Esophagus squamous epithelium (tissue), 5 donors: ENCODE results near the gene PCDH9. TPM values are rescaled to one million over a fixed set of nuclear protein-coding genes. Genes with fewer than 3 reads are reported as not detected.

Source experiments
- DNase-seq: peaks from one replicate; lab custom pipeline; 2025; lab: John Stamatoyannopoulos, UW
- H3K27ac ChIP-seq, 4 donors: fragments of 200-600 bp; sonication (generic); one replicate each; pipeline ENCODE4 v1.5.1; 2016 to 2019; ENCODE audit warnings: mild to moderate bottlenecking in 1 of 4
- H3K27me3 ChIP-seq, 4 donors: fragments of 200-600 bp; sonication (generic); 1 replicate in 3 of 4; 2 replicates in 1 of 4; pipeline versions ENCODE4 v1.5.1 to v1.6.0; 2017 to 2021; ENCODE audit warnings: antibody characterized with exemption in 1 of 4
- H3K36me3 ChIP-seq, 3 donors: fragments of 200-600 bp; sonication (generic); one replicate each; pipeline ENCODE4 v1.5.1; 2016 to 2019
- H3K4me1 ChIP-seq, 3 donors: fragments of 200-600 bp; sonication (generic); one replicate each; pipeline ENCODE4 v1.5.1; 2017 to 2019
- H3K4me3 ChIP-seq, 4 donors: fragments of 200-600 bp; sonication (generic); 1 replicate in 3 of 4; 2 replicates in 1 of 4; pipeline ENCODE4 v1.5.1; 2016 to 2019; ENCODE audit warnings: mild to moderate bottlenecking in 2 of 4, moderate library complexity in 1 of 4
- H3K9me3 ChIP-seq, 3 donors: fragments of 200-600 bp; sonication (generic); one replicate each; pipeline ENCODE4 v1.5.1; 2016 to 2019
- CTCF ChIP-seq, 6 experiments: fragments of 450-650 bp in 4 of 6; fragments of 200-600 bp in 2 of 6; sonication (generic) in 2 of 6; IDR thresholded peaks; one replicate each; pipeline ENCODE4 v1.5.1; 2016 to 2019; ENCODE audit warnings: antibody characterized with exemption in 6 of 6, mild to moderate bottlenecking in 4 of 6, moderate library complexity in 4 of 6
- POLR2A ChIP-seq, 4 donors: fragments of 450-650 bp; IDR thresholded peaks; one replicate each; pipeline ENCODE4 v1.6.1; 2017; ENCODE audit warnings: antibody characterized with exemption in 4 of 4, mild to moderate bottlenecking in 4 of 4, moderate library complexity in 3 of 4
- WGBS, 2 donors: methylation state at CpG; one replicate each; pipeline ENCODE4 v1.1.5; 2018; 5-methylcytosine and 5-hydroxymethylcytosine counted together
- intact Hi-C: fragments of 100-400 bp; cut with DNase I; formaldehyde crosslinking; loops from one replicate; pipeline ENCODE4 v1.15.0; 2022
- total RNA-seq, 4 donors: library from RNA; depleted of rRNA; stranded (reverse); fragments of >200 nt; gene quantifications; one replicate each; pipeline ENCODE4 v1.1.0, GENCODE V29; 2016
- donor health status: DM: yes; HTN: yes; CAD: no.

Gene PCDH9
- total RNA-seq, 4 donors from 2014 or later, result 0.04 to 1.9 (median 0.45) TPM

DNA sequence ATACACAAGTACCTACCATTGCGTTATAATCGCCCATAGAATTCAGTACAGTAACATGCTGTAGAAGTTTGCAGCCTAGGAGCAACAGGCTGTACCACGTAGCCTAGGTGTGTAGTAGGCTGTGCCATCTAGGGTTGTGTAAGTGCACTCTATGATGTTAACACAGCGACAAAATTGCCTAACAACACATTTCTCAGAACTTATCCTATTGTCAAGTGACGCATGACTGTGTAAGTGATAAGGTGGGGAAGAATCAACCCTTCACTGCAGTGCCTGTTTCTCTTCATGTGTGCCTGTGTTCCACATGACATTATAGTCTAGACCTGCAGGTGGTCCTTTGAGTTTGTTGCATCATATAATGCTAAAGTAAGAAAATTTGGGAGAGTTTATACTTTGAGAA is 94.0 kb downstream of the PCDH9 start:
- intact Hi-C loops, result no loop called here
- Histone ChIP-seq H3K36me3 (no peaks in the 10 kb centered on the region), H3K27ac (no peak overlapping the region), H3K27me3 (peaks cover 0 to 17% (median 0%) of the 10 kb centered on the region in 4 donors), H3K9me3 (no peaks in the 10 kb centered on the region), H3K4me1 (no peaks in the 10 kb centered on the region), H3K4me3 (no peak overlapping the region)
- 88 to 89% methylated on average over 5 of the region's 5 CpGs for WGBS, 2 donors
- no peak for DNase-seq
- TF ChIP-seq POLR2A (IDR thresholded peaks at IDR 0.05) (no peak), CTCF (IDR thresholded peaks at IDR 0.05) (no peak)

- Histone ChIP-seq H3K4me1 (no peaks in the 10 kb centered on the region), H3K36me3 (no peaks in the 10 kb centered on the region), H3K27ac (no peak overlapping the region), H3K27me3 (peaks cover 0 to 10% (median 0%) of the 10 kb centered on the region in 4 donors), H3K4me3 (no peak overlapping the region), H3K9me3 (no peaks in the 10 kb centered on the region)
- TF ChIP-seq CTCF (IDR thresholded peaks at IDR 0.05), result no peak
- intact Hi-C loops, result no loop called here
- DNase-seq, result no peak
- WGBS, 2 donors, result 83 to 84% methylated on average over 4 of the region's 4 CpGs
These were observed 94.8 kb downstream of the PCDH9 start for GRCh38 chr13:67135356-67135755.

DNA sequence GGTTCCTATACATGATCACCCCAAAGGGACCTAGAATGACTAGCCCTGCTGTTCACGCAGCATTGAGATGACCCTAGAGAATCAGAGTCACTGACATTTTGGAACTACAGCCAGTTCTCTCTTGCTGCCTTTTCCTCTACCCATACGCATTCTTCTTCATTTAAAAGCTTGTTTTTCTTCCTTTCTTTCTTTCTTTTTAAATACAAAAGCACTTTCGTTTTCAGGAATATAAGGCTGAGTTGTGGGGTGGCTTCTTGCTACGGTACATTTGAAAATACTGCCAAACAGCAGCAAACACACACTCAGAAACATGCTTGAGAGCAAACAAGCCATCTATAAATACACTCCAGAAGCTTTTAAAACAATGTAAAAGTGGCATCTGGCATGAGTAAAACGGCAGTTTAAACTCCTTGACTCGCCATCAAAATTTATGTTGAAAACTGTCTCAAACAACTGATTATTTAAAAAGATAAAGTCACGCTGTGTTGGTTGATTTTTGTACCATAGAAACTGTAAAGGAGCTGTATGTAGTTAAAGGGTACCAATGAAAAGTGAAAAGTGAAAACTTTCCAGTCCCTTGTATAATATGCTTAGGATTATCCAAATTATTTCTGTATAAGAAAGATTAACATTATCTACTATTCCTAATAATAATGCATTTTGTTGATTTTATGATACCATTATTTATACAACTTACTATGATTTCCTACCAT is 95.6 kb downstream of the PCDH9 start:
- H3K4me1 ChIP-seq, result no peaks in the 10 kb centered on the region
- no peak for DNase-seq
- no peaks in the 10 kb centered on the region for H3K36me3 ChIP-seq
- no peaks in the 10 kb centered on the region for H3K9me3 ChIP-seq
- no peak for TF ChIP-seq CTCF (IDR thresholded peaks at IDR 0.05)
- TF ChIP-seq POLR2A (IDR thresholded peaks at IDR 0.05), result no peak
- 20% methylated on average over 7 of the region's 7 CpGs for WGBS, 2 donors
- peaks cover 0 to 10% (median 0%) of the 10 kb centered on the region in 4 donors for H3K27me3 ChIP-seq
- H3K27ac ChIP-seq, result no peak overlapping the region
- peak overlapping the region in 1 of 4 donors; percentile 39 for H3K4me3 ChIP-seq
- intact Hi-C loops, result no loop called here

DNA sequence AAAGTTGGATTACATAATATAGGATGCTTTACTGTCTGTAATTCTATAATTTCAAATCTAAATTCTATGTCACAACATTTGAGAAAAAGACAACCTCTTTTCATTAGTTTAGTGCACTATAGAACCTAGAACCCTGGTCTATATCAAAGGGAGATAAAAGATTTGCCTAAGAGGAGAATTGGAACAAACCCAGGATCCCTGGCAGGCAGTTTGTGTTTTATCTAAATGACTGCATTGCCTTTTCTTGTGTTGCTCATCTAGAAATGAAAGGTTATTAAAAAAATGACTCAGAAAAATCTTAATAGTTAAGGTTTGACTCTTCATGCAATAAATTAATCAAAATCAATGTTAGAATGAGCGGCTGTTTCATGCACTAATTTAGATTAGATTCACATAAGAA is 96.7 kb downstream of the PCDH9 start:
- Histone ChIP-seq H3K36me3 (no peaks in the 10 kb centered on the region), H3K4me1 (no peaks in the 10 kb centered on the region), H3K27me3 (peaks cover 0 to 10% (median 0%) of the 10 kb centered on the region in 4 donors), H3K9me3 (no peaks in the 10 kb centered on the region), H3K4me3 (no peak overlapping the region), H3K27ac (no peak overlapping the region)
- 90 to 96% methylated on average over 1 of the region's 1 CpG for WGBS, 2 donors
- no peak for DNase-seq
- intact Hi-C loops, result no loop called here
- TF ChIP-seq CTCF (IDR thresholded peaks at IDR 0.05) (no peak), POLR2A (IDR thresholded peaks at IDR 0.05) (no peak)

GRCh38 chr13:67131393-67131792 is 98.7 kb downstream of the PCDH9 start:
- no peak overlapping the region for H3K27ac ChIP-seq
- no peaks in the 10 kb centered on the region for H3K36me3 ChIP-seq
- intact Hi-C loops, result no loop called here
- WGBS, 2 donors, result 83 to 88% methylated on average over 1 of the region's 1 CpG
- H3K27me3 ChIP-seq, result peaks cover 0 to 13% (median 0%) of the 10 kb centered on the region in 4 donors
- no peak for DNase-seq
- TF ChIP-seq CTCF (IDR thresholded peaks at IDR 0.05) (no peak), POLR2A (IDR thresholded peaks at IDR 0.05) (no peak)
- H3K4me3 ChIP-seq, result no peak overlapping the region
- H3K9me3 ChIP-seq, result no peaks in the 10 kb centered on the region
- no peaks in the 10 kb centered on the region for H3K4me1 ChIP-seq
